IPS DF 4.7 (cell line): ENCODE data around the gene IRF4.

Source experiments
- DNase-seq: peaks from one replicate; pipeline ENCODE4 v3.0.0-alpha.2; 2013; ENCODE audit warnings: low spot score; ENCODE audit errors: extremely low read depth

IRF4 gene

GRCh38 chr6:398065-398464 is 6.5 kb downstream of the IRF4 start:
- DNase-seq, result no peak

DNA sequence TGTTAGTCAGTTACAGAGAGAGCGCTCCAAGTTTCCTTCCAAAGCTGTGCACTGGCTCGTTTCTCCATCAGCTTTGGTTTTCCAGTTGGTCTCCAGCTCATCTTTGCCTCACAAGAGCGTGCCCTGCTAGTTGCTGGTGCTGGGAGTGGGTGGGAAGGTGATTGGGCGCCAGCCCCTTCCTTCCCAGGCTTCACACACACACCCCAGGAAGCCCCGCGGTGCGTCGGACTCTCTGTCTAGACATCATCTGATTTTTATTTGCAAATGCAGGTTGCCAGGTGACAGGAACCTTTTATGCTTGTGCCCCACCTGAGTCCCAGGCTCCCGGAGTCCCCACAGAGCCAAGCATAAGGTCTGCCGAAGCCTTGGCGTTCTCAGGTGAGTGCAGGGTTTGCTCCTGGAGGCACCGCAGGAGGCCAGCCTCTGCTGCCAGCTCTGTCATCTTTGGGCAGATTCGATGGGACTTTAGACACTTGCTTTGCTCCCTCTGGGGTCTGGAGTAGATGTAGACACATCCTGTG is 7.1 kb downstream of the IRF4 start:
- DNase-seq, result no peak

GRCh38 chr6:399785-400534 is 8.4 kb downstream of the IRF4 start:
- DNase-seq, result no peak

GRCh38 chr6:400815-401214 is 9.3 kb downstream of the IRF4 start:
- no peak for DNase-seq

- DNase-seq, result no peak
Measured at GRCh38 chr6:401239-401993, 9.9 kb downstream of the IRF4 start.

GRCh38 chr6:401994-402640 is 10.6 kb downstream of the IRF4 start:
- DNase-seq, result no peak

GRCh38 chr6:402901-403658 is 11.5 kb downstream of the IRF4 start:
- no peak for DNase-seq

- DNase-seq, result no peak
Measured at GRCh38 chr6:403659-404655, 12.4 kb downstream of the IRF4 start.

DNA sequence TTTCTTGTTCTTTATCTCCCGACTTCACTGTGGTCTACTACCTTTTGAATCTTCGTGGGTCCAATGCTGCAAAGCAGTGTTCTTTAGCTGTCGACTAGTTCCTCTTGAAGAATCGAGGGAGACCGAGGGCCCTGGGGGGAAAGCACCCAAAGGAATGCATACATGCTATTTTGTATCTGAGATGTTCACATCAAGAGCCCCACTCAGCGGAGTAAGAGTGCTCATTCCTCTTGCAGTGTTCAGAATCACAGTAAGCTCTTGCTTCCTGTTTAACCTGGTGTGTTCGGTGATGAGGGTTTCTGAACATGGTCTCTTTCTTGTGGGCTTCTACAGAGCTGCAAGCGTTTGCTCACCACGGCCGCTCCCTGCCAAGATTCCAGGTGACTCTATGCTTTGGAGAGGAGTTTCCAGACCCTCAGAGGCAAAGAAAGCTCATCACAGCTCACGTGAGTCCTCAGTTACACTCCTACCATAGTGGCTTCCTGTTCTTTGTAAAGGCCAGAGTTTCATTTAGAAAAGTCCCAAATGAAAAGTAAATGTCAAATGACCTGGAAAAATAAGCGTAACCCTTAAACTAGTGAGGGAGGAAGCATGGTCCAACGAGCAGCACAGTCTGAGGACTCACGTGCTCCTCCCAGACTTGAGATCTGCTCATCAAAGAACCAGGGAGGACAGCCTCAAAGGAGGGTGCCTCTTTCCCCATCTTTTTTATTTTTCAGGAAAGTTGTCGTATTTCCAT is 13.3 kb downstream of the IRF4 start:
- DNase-seq, result no peak

DNA sequence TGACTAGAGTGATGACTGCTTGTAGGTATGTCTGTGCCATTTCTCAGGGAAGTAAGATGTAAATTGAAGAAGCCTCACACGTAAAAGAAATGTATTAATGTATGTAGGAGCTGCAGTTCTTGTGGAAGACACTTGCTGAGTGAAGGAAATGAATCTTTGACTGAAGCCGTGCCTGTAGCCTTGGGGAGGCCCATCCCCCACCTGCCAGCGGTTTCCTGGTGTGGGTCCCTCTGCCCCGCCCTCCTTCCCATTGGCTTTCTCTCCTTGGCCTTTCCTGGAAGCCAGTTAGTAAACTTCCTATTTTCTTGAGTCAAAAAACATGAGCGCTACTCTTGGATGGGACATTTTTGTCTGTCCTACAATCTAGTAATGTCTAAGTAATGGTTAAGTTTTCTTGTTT is 16.6 kb downstream of the IRF4 start:
- no peak for DNase-seq

DNA sequence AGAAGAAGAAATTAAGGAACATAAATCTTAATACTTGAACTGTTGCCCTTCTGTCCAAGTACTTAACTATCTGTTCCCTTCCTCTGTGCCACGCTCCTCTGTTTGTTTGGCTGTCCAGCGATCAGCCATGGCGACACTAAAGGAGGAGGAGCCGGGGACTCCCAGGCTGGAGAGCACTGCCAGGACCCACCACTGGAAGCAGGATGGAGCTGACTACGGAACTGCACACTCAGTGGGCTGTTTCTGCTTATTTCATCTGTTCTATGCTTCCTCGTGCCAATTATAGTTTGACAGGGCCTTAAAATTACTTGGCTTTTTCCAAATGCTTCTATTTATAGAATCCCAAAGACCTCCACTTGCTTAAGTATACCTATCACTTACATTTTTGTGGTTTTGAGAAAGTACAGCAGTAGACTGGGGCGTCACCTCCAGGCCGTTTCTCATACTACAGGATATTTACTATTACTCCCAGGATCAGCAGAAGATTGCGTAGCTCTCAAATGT is 17.1 kb downstream of the IRF4 start:
- DNase-seq, result no peak

DNA sequence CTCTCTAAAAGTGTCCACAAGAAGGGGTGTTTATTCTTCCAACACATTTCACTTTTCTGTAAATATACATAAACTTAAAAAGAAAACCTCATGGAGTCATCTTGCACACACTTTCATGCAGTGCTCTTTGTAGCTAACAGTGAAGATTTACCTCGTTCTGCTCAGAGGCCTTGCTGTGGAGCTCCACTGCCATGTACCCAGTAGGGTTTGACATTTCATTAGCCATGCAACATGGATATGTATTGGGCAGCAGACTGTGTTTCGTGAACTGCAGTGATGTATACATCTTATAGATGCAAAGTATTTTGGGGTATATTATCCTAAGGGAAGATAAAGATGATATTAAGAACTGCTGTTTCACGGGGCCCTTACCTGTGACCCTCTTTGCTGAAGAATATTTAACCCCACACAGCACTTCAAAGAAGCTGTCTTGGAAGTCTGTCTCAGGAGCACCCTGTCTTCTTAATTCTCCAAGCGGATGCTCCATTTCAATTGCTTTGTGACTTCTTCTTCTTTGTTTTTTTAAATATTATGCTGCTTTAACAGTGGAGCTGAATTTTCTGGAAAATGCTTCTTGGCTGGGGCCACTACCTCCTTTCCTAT is 17.9 kb downstream of the IRF4 start:
- DNase-seq, result no peak

- no peak for DNase-seq
Measured at GRCh38 chr6:410555-411395, 19.2 kb downstream of the IRF4 start.

DNA sequence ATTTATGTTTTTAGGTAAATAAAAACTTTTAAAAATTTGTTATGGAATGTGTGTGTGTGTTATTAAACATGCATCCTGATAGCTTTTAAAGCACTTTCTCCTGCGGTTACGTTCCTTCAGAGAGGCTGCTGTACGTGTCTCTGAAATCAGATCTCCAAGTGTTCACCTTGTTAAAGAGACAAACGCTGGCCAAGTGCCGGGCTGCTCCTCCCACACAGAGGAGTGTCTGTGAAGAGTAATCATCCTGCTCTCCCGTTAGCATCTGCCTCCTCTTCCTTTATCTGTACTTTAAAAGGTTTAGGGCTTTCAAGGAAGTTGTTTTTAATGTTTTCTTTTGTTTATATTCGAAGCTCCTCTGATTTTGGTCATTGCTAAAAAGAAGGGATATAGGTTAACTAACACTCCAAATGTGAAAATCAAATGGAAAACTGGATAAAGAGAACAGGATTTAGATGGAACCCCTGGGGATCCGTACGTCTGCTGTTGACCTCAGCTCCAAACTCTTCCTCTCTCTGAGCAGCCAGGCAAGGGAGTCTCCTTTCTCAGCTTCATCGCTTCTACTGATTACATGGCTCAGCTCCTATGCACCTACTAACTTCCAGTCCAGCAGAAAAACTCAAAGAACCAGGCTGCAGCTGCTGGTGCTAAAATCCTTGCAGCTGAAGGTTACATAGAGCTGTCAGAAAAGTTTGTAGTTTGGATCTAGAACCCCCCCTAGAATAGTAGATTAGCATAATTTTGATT is 20.0 kb downstream of the IRF4 start:
- no peak for DNase-seq

GRCh38 chr6:412146-412886 is 20.8 kb downstream of the IRF4 start:
- DNase-seq, result no peak

DNA sequence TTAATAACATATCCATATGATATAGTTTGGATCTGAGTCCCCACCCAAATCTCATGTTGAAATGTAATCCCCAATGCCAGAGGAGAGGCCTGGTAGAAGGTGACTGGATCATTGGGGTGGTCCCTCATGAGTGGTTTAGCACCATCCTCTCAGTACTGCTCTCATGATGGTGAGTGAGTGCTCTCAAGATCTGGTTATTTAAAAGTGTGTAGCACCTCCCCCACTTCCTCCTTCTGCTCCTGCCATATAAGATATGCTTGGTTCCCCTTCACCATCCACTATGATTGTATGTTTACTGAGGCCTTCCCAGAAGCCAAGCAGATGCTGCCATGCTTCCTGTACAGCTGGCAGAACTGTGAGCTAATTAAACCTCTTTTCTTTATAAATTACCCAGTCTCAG is 22.9 kb downstream of the IRF4 start:
- no peak for DNase-seq

GRCh38 chr6:415087-415486 is 23.5 kb downstream of the IRF4 start:
- DNase-seq, result no peak
